ENCODE measurements around the gene SPDL1. TPM values are rescaled to one million over a fixed set of nuclear protein-coding genes. Genes with fewer than 3 reads are reported as not detected.
A peak's percentile ranks its signal among the peaks of the same experiment; 100 is the strongest.

Gene SPDL1, protein sequence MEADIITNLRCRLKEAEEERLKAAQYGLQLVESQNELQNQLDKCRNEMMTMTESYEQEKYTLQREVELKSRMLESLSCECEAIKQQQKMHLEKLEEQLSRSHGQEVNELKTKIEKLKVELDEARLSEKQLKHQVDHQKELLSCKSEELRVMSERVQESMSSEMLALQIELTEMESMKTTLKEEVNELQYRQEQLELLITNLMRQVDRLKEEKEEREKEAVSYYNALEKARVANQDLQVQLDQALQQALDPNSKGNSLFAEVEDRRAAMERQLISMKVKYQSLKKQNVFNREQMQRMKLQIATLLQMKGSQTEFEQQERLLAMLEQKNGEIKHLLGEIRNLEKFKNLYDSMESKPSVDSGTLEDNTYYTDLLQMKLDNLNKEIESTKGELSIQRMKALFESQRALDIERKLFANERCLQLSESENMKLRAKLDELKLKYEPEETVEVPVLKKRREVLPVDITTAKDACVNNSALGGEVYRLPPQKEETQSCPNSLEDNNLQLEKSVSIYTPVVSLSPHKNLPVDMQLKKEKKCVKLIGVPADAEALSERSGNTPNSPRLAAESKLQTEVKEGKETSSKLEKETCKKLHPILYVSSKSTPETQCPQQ
- total RNA-seq (1 to 10 TPM; 6.4 to 9.3 TPM), polyA plus RNA-seq (ENCODE audit: insufficient read length in 6 of 6) (10 to 100 TPM; 29.9 to 43.2 (median 35.3) TPM)
- long read RNA-seq, donor 1, partial matches to known transcripts, result 0 of 4 reads
- long read RNA-seq, donor 1, other reads (novel, unspliced or antisense), result 0 of 4 reads
- long read RNA-seq, donor 2, transcript SPDL1-201 (12 exons, 2,668 nt), result major isoform, 5 of 12 reads
- long read RNA-seq, donor 2, partial matches to known transcripts, result 6 of 12 reads
- long read RNA-seq, donor 2, other reads (novel, unspliced or antisense), result 0 of 12 reads
- long read RNA-seq, donor 3, transcript SPDL1-201 (12 exons, 2,668 nt), result major isoform, 11 of 12 reads
- long read RNA-seq, donor 3, partial matches to known transcripts, result 0 of 12 reads
- long read RNA-seq, donor 3, other reads (novel, unspliced or antisense), result 0 of 12 reads
- long read RNA-seq, donor 4, partial matches to known transcripts, result 2 of 4 reads
- long read RNA-seq, donor 4, other reads (novel, unspliced or antisense), result 1 of 4 reads
- long read RNA-seq, donor 5, partial matches to known transcripts, result 6 of 10 reads
- long read RNA-seq, donor 5, other reads (novel, unspliced or antisense), result 0 of 10 reads
- long read RNA-seq, donor 6, partial matches to known transcripts, result 0 of 3 reads
- long read RNA-seq, donor 6, other reads (novel, unspliced or antisense), result 0 of 3 reads
- long read RNA-seq, donor 7, partial matches to known transcripts, result 0 of 3 reads
- long read RNA-seq, donor 7, other reads (novel, unspliced or antisense), result 0 of 3 reads
- long read RNA-seq, donor 8, partial matches to known transcripts, result 0 of 1 reads
- long read RNA-seq, donor 8, other reads (novel, unspliced or antisense), result 0 of 1 reads
- long read RNA-seq, donor 9, result 0 reads
- long read RNA-seq, donor 10, partial matches to known transcripts, result 0 of 1 reads
- long read RNA-seq, donor 10, other reads (novel, unspliced or antisense), result 0 of 1 reads
- long read RNA-seq, donor 11, partial matches to known transcripts, result 5 of 7 reads
- long read RNA-seq, donor 11, other reads (novel, unspliced or antisense), result 0 of 7 reads
- long read RNA-seq, donor 12, partial matches to known transcripts, result 0 of 3 reads
- long read RNA-seq, donor 12, other reads (novel, unspliced or antisense), result 0 of 3 reads

DNA sequence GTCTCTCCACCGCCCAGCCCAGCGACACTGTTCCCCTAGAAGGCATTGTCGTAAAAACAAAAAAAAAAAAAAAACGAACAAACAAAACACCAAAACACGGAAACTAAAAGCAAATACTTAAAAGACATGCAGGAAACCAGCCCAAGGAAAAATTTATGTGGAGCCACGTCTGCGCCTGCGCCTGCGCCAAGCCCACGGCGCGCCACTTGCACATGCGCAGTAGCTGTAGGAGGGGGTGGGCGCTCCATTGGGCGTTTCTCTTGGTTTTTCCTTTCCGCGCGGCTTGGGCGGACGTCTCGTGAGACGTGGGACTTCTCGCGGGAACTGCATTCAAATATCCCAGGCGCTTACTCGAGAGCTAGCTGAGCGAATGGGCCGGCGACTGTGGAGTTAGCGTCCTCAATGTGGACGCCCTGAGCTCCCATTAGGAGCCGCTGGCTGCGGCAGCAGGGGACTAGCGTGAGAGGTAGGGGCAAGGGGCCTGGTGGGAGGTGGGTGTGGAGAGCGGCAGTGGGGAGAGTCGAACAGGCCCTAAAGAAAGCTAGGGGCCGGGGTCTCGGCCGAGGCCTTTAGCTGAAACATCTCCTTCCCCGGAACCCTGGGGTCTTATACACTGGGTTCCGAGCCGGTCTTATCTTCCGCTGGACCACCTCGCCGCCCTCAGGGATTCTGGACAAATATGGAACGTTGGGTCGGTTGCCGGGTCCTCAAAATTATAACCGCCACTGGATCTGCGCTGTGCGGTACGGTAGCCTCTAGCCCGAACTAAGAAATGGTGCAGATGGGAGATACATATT, at the start of gene SPDL1:
SPDL1 (plus strand) TSS at position 350 of the 797 bp plus-strand sequence. CDS start 4,644 bp downstream, outside the sequence.
- peak; percentile 95 to 98 (median 96) for DNase-seq
- intact Hi-C loops (cut with DNase I), result no loop called here

DNA sequence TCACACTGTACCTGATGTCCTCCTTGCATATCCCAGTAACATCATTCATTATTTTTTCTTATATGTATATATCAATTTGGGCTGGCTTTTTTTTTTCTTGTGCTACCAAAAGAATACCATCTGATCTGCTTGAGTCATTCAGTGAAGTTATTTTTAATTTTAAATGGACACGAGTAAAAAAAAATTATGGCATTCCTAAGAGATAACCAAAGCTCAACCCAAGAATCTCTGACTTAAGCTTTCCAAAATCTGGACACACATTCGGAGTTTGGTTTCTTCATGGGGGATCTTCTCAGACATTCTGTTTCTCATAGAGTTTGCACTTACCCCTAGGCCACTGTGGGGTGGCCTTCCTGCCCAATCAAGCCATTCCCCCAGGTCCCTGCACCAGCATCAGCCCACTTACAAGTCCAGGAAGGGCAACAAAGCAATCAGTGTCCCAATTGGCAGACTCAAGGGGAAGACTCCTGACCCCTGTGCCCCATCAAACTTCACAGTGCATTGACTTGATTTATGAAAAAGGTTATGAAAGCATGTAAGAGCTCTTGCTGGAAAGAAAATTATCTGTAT, 49.2 kb upstream of the SPDL1 start:
- TF ChIP-seq, protein P1, sequence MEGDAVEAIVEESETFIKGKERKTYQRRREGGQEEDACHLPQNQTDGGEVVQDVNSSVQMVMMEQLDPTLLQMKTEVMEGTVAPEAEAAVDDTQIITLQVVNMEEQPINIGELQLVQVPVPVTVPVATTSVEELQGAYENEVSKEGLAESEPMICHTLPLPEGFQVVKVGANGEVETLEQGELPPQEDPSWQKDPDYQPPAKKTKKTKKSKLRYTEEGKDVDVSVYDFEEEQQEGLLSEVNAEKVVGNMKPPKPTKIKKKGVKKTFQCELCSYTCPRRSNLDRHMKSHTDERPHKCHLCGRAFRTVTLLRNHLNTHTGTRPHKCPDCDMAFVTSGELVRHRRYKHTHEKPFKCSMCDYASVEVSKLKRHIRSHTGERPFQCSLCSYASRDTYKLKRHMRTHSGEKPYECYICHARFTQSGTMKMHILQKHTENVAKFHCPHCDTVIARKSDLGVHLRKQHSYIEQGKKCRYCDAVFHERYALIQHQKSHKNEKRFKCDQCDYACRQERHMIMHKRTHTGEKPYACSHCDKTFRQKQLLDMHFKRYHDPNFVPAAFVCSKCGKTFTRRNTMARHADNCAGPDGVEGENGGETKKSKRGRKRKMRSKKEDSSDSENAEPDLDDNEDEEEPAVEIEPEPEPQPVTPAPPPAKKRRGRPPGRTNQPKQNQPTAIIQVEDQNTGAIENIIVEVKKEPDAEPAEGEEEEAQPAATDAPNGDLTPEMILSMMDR (IDR thresholded peaks at IDR 0.05), result no peak
- no peak for DNase-seq
- peaks cover 0 to 6% of the 10 kb centered on the region in 2 donors for H3K27me3 ChIP-seq
- H3K4me3 ChIP-seq, result no peak overlapping the region
- H3K36me3 ChIP-seq, result no peaks in the 10 kb centered on the region
- no peak overlapping the region for H3K27ac ChIP-seq
- intact Hi-C loops (cut with DNase I), result no loop called here
- H3K4me1 ChIP-seq, result no peaks in the 10 kb centered on the region
- ATAC-seq, result no peak
- no peaks in the 10 kb centered on the region for H3K9me3 ChIP-seq

More for the DNA sequence above, at the start of gene SPDL1:
- Histone ChIP-seq H3K27ac (peak within 1 kb of the TSS; percentile 69 to 79), H3K9me3 (no peaks in the 10 kb centered on the region), H3K4me3 (peak within 1 kb of the TSS; percentile 65 to 79), H3K36me3 (peaks cover 0 to 2% of the 10 kb centered on the region in 2 donors), H3K4me1 (peaks cover 0 to 9% of the 10 kb centered on the region in 2 donors), H3K27me3 (peaks cover 0 to 14% of the 10 kb centered on the region in 2 donors)
- peak; percentile 97 for ATAC-seq
- TF ChIP-seq, protein P1 (IDR thresholded peaks at IDR 0.05), result peak in 1 of 2 donors; percentile 8

DNA sequence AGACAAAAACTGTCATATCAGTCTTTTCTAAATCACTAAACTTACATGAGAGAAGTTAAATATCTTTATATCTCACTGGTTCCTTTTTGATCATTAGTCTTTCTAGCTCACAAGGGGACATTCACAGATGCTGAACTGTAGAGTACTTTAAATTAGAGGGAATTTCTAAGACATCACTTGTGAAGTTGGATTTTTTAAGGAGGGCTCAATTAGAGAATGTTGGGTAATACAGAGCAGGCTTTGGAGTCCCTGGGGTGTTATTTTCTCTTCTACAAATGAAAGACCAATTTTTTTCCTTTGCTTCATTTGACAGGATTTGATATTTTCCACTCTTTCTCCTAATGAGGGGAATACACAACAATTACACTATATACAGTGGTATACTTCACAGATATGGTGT, 48.6 kb upstream of the SPDL1 start:
- Histone ChIP-seq H3K36me3 (no peaks in the 10 kb centered on the region), H3K4me3 (no peak overlapping the region), H3K27me3 (peaks cover 0 to 6% of the 10 kb centered on the region in 2 donors), H3K27ac (no peak overlapping the region), H3K9me3 (no peaks in the 10 kb centered on the region), H3K4me1 (no peaks in the 10 kb centered on the region)
- TF ChIP-seq, protein P1 (IDR thresholded peaks at IDR 0.05), result no peak
- DNase-seq, result no peak
- no peak for ATAC-seq
- intact Hi-C loops (cut with DNase I), result no loop called here

DNA sequence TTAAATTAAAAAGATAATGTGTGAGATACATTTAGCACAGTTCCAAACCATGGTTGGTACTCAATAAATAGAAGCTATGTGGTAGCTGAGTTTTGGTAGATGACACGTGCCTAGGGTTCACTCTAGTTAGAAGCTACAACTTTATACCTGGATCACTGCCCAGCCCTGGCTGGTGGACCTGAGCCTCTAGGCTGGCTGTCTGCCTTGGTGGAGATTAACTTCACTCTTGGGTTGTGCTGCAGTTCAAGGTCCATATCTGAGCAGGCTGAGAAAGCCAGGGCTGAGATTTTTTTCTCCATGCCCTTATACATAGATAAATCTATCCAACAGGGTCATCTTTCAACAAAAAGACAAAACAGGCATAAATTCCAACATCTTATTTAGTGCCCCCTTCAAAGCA, 44.6 kb upstream of the SPDL1 start:
- Histone ChIP-seq H3K9me3 (no peaks in the 10 kb centered on the region), H3K27me3 (no peaks in the 10 kb centered on the region), H3K4me1 (peaks cover 0 to 4% of the 10 kb centered on the region in 2 donors), H3K4me3 (no peak overlapping the region), H3K36me3 (no peaks in the 10 kb centered on the region), H3K27ac (no peak overlapping the region)
- intact Hi-C loops (cut with DNase I), result no loop called here
- ATAC-seq (no peak), DNase-seq (no peak)
- TF ChIP-seq, protein P1 (IDR thresholded peaks at IDR 0.05), result no peak

Measured in left lung (tissue), 14 donors.